A549 treated with ZK216348 at 1 μM for 4 hours (cell line): ENCODE data around the gene ABCG4. TPM values are rescaled to one million over a fixed set of nuclear protein-coding genes. Genes with fewer than 3 reads are reported as not detected.

ENCODE experiments used
- total RNA-seq: library from RNA; stranded (reverse); fragments of 200-300 nt; extraction: Qiagen RNA extraction; gene quantifications from 5 replicates; pipeline ENCODE4 v1.2.3, GENCODE V29; 2022; ENCODE audit warnings: low read depth

ABCG4 gene
- total RNA-seq, result 0.11 to 0.45 TPM (median 0.33 TPM) in 5 replicates

DNA sequence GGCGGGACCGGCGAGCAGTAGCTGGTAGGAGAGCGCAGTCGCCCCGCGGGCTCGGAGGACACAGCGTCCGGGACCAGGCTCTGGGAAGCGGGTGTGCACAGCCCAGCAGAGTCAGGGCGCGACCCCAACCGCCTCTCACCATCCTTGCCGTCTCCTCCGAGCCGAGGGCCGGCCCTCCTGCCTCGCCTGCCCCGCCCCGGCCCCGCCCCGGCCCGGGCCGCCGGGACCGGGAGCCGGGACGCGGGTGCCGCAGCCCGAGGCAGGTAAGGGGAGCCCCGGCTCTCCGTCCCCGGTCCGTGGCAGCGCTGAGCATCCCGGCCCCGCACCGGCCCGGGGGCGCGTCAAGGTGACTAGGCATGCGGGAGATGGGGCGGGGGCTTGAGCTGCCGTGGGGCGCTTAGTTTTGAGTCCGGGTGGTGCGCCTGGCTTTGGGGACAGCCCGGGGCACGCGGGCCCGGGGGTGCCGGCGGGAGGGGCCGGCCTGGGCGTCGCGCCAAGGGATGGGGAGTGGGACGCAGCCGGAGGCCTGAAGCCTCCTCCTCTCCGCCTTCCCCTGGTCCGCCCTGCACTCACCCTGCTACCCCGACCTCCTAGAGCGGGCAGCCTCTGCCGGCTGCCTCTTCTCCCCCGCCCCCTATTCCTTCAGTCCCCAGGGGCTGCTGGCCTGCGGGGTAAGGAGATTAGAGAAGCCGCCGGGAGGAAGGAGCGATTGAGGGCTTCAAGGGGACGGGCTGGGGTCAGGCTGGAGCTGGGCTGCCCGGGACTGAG is at the start of gene ABCG4:
Gene ABCG4 (plus strand): TSS at position 35 of the 768 bp plus-strand sequence. CDS start 914 bp downstream, outside the sequence.

DNA sequence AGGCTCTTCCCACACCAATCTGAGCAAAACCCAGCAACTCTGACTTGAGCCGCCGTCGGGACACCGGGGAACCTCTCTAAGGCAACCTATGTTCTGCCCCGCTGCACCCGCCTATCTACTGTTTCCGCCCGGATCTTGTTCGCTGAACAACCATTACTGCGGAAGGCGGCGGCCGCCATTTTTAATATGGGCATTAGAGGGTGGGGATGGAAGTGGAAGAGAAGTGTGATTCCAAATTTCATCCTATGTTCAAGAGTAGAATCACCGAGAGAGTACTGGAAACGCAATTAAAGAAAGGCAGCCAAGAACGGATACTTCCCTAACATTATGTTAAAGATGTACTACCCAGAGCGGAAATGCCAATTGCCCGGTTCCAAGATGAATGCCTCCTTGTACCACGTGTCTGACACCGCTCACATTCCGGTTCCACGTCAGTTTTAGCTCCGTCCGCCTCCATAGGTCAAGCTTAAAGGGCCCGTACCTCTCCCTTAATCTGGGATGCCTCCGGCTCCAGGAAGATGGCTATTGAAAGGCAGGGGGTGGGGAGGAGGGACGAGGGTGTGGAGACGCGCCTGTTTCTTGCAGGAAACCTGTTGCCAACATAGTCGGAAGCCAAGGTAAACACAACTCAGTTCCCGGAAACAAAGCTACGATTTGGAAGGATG is 47.0 kb upstream of the ABCG4 start, which contains the start of gene DPAGT1:
Gene DPAGT1 (minus strand): TSS at position 95 of the 665 bp plus-strand sequence. CDS start 198 bp downstream, outside the sequence.

DNA sequence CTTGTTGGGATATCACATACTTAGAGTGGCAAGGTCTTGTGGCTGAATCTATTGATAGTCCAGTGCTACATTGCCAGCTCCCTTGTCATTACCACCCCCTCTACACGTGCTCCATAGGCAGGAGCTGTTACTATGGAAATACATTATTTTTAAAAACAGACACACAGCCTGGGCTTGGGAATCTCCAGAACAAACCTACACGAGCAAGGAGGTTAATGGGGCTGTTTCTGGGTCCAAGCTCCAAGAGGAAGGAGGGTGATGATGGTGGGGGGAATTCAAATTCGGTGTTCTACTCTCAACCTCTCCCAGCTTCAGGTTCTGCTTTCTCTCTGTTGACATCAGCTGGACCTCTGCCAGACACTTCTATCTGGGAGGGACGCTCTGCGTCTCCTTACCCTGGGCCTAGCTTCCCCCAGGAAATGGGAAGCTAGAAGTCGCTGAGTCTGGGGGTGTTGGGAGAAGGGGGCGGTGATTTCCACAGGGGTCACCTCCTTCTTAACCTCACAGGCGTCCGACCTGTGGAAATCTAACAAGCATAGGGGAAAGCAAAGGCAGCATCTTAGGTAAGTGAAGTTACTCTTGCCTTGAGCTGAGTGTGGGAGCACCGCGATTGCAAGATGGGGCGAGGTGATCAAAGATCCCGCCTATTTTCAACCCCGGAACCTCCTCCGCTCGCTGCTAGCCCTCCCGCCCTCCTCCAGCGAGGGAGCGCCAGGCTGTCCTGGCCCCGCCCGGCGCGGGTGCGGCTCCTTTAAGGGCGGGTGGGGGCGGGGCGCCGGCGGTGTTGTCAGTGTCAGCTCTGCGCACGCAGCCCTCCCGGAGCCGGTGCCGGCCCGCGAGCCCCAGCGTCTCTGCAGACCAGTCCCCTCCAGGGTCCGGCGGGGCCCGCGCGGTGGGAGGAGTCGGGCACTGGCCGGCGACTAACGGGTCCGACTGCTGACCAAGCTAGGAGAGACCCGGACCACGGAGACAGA is 42.0 kb upstream of the ABCG4 start, which contains the start of gene C2CD2L:
Gene C2CD2L (plus strand): TSS at position 781 of the 974 bp plus-strand sequence. CDS start 398 bp downstream, outside the sequence.

DNA sequence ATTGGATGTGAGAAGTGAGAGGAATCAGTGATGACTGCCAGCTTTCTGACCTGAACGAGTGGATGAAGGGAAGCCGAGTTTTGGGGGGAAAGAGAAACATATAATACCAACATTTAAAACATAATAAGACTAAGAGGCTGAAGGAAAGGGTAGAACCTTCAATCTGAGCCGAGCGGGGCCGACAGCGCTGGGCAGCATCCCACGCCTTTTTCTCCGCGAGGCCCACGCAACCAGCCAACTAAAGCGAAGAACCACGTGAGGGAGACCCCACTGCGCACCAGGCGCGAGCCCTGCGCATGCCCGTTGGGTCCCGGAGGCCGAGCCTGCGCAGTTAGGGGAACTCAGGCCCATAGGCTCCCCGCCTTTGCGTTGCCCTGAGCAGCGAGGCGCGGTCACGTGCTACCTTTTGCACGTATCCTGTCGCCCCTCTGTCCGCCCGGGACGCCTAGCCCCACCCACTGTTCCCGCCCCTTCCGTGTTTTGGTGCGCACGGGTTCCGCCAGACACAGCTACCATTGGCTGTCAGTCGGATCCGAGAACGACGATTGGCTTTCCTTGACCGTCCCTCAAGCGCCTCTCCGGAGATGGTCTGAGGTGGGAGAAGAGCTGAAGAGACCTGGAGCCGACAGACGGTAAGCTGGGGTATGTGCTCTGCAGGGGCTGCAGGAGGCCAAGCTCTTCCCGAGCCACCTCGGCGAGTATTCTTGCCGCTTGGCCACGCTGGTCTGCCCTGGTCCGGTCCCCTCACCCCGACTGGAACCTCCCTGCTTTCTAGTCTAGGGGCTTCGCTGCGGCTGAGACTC is 27.6 kb upstream of the ABCG4 start, which contains the start of gene HINFP:
Gene HINFP (plus strand): TSS at position 573 of the 803 bp plus-strand sequence. CDS start 5,365 bp downstream, outside the sequence.

DNA sequence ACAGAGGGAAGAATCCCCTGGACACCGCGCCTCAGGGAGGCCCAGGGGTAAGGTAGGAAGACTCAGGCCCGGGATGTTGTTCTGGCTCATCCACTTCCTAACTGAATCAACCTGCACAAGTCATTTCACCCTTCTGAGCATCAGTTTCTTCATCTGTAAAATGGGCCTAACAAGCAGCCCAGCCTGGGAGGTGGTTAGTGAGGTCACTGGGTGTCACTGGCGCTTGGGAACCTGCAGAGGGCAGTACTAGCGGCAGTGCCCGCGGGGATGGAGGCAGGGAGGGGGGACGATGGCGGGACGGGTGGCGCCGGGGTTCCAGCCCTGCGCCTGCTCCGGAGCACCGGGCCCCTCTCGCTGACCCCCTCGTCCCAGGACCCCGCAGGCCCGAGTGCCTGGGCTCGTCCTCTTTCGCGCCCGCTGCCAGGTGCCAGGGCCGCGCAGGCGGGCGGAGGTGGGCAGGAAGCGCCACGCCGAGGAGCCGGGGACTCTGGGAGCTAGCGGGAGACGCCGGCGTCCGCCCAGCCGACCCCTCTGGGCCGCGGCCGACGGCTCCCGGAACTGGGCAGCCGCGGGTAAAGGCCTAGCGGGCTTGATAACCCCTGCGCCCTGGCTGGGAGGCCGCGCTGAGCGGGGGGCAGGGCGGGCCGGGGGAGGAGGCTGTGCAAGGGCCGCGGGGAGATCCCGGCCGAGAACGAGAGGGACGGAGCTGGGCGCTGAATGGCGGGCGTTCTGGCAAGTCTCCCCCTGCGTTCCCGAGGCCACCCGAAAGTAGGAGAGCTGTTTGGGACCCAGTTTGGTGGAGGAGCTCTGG is 19.8 kb downstream of the ABCG4 start, which contains the start of gene NLRX1:
Gene NLRX1 (plus strand): TSS at position 255 of the 811 bp plus-strand sequence. CDS start 2,679 bp downstream, outside the sequence.

DNA sequence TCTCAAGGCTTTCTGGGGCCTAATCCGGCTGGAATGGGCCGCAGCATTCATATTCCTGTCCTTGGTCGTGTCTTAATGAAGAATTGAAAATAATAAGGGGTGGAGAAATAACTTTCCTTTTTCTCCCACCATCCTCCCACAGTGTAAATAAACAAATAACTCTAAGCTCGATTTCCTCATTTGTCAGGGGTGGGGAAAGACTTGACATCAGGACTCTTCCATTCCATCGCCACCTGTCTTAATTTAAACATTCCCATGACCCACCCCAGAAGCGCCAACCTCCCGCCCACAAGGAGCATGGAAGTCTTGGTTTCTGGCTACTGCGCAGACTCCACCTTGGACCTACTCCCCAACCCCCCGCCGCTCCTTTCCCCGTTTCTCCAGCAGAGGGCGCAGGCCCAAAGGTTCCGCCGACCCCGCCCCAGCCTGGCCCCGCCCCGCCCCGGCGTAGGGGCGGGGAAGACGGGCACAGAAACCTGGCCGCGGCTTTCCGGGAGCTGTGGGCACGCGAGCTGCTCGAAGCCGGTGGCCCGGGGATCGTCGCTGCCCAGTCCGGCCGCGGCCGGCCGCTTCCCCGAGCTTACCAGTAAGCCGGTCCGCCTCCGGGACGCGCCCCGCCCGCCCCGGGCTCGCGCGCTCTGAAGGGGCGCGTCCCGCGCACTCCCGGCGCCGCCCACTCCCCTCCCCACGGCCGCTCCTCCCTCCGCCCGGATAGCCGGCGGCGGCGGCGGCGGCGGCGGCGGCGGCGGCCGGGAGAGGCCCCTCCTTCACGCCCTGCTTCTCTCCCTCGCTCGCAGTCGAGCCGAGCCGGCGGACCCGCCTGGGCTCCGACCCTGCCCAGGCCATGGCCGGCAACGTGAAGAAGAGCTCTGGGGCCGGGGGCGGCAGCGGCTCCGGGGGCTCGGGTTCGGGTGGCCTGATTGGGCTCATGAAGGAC is 57.0 kb downstream of the ABCG4 start, which contains the start of gene CBL:
Gene CBL (plus strand): TSS at position 766 of the 937 bp plus-strand sequence. CDS start 79 bp downstream, at position 845.

Other genes starting within 250 kb of the ABCG4 start
- 63.1 to 252 TPM (median 184 TPM) in 5 replicates for gene BCL9L, start 223.1 kb upstream of the ABCG4 start, total RNA-seq
- 0.37 to 1.5 TPM (median 0.67 TPM) in 5 replicates for gene UPK2, start 192.8 kb upstream of the ABCG4 start, total RNA-seq
- gene FOXR1, start 177.3 kb upstream of the ABCG4 start, total RNA-seq, result not detected in 5 replicates
- gene CENATAC, start 150.9 kb upstream of the ABCG4 start, total RNA-seq, result 11.1 to 20.6 TPM (median 13.1 TPM) in 5 replicates
- gene RPS25, start 130.7 kb upstream of the ABCG4 start, total RNA-seq, result 691 to 1,512 TPM (median 820 TPM) in 5 replicates
- 50.7 to 64.1 TPM (median 59.1 TPM) in 5 replicates for gene TRAPPC4, start 130.3 kb upstream of the ABCG4 start, total RNA-seq
- 7.9 to 11.6 TPM (median 10.8 TPM) in 5 replicates for gene SLC37A4, start 118.2 kb upstream of the ABCG4 start, total RNA-seq
- gene HYOU1, start 91.8 kb upstream of the ABCG4 start, total RNA-seq, result 34.1 to 54.5 TPM (median 50.5 TPM) in 5 replicates
- 9.8 to 15.1 TPM (median 13.4 TPM) in 5 replicates for gene VPS11, start 81.2 kb upstream of the ABCG4 start, total RNA-seq
- 40.5 to 49.7 TPM (median 47.6 TPM) in 5 replicates for gene HMBS, start 64.2 kb upstream of the ABCG4 start, total RNA-seq
- gene DPAGT1, start 47.2 kb upstream of the ABCG4 start, total RNA-seq, result 37.5 to 45.6 TPM (median 44.9 TPM) in 5 replicates
- gene C2CD2L, start 41.7 kb upstream of the ABCG4 start, total RNA-seq, result 3.6 to 6.6 TPM (median 6.5 TPM) in 5 replicates
- 7.5 to 11.2 TPM (median 9.5 TPM) in 5 replicates for gene HINFP, start 27.5 kb upstream of the ABCG4 start, total RNA-seq
- gene NLRX1, start 19.7 kb downstream of the ABCG4 start, total RNA-seq, result 5.9 to 12.5 TPM (median 10.7 TPM) in 5 replicates
- gene NHERF4, start 36.4 kb downstream of the ABCG4 start, total RNA-seq, result 0.15 to 0.16 TPM in 2 of 5 replicates, not detected in the others
- 5.1 to 10.3 TPM (median 8.4 TPM) in 5 replicates for gene CBL, start 57.3 kb downstream of the ABCG4 start, total RNA-seq
- gene MCAM, start 168.1 kb downstream of the ABCG4 start, total RNA-seq, result 7.2 to 12.6 TPM (median 11.3 TPM) in 5 replicates
- gene RNF26, start 185.5 kb downstream of the ABCG4 start, total RNA-seq, result 24.5 to 40.8 TPM (median 39.0 TPM) in 5 replicates
- gene C1QTNF5, start 191.8 kb downstream of the ABCG4 start, total RNA-seq, result not detected in 5 replicates
- not detected in 5 replicates for gene MFRP, start 197.7 kb downstream of the ABCG4 start, total RNA-seq
- 0.42 to 1.1 TPM (median 0.70 TPM) in 5 replicates for gene USP2, start 232.6 kb downstream of the ABCG4 start, total RNA-seq